Measurements from ENCODE around the gene TOGARAM1.
A peak's percentile ranks its signal among the peaks of the same experiment; 100 is the strongest.

Gene TOGARAM1

DNA sequence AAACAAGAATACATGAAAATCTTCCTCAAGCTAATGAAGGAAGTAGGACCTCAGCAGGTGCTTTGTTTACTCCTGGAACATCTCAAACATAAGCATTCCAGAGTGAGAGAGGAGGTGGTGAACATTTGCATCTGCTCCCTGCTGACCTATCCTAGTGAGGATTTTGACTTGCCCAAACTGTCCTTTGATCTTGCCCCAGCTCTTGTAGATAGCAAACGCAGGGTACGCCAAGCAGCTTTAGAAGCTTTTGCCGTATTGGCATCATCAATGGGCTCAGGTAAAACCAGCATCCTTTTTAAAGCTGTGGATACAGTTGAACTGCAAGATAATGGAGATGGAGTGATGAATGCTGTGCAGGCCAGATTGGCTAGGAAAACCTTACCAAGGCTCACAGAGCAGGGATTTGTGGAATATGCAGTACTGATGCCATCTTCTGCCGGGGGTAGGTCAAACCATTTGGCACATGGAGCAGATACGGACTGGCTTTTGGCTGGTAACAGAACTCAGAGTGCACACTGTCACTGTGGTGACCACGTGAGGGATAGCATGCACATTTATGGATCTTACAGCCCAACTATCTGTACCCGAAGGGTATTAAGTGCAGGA, 1.9 kb downstream of the TOGARAM1 start:
- DNase-seq = peak in 27 of 56 donors; percentile 2 to 37 (median 11)

DNA sequence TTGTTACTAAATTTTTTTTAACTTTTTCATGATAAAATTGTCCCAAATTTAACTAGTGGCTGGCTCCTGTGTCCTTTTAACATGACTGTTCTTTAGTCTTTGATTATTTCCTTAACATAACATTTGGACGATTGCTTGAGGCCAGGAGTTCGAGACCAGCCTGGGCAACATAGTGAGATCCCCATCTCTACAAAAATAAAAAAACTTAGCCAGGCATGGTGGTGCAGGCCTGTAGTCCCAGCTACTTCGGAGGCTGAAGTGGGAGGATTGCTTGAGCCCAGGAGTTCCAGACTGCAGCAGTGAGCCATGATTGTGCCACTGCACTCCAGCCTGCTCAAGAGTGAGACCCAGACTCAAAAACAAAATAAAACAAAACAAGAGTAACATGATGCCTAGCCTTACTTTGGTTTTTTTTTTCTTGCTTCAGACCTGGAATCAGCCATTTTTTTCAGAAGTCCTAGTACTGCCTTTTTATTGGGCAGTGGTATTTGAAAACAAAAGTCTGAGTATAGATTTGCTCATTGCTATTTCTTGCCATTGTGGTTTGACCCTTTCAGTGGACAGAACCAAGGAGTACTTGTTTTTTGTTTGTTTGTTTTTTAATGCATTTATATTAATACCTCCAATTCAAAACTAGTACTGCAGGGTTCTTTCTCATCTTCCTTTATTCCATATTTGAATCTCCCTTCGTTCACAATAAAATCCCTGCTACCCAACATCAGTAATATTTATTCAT, 4.8 kb downstream of the TOGARAM1 start:
- no peak for DNase-seq

DNA sequence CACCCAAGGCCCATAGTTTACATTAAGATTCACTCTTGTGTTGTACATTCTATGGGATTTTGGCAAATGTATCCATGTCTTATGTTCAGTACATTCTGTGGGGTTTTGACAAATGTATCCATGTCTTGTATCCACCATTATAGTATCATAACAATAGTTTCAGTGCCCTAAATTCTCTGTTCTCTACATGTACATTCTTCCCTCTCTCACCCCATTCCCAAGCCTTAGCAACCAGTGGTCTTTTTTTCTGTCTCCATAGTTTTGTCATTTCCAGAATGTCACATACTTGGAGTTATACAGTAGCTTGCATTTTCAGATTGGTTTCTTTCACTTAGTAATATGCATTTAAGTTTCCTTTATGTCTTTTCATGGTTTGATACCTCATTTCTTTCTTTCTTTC, 6.7 kb downstream of the TOGARAM1 start:
- DNase-seq = no peak

DNA sequence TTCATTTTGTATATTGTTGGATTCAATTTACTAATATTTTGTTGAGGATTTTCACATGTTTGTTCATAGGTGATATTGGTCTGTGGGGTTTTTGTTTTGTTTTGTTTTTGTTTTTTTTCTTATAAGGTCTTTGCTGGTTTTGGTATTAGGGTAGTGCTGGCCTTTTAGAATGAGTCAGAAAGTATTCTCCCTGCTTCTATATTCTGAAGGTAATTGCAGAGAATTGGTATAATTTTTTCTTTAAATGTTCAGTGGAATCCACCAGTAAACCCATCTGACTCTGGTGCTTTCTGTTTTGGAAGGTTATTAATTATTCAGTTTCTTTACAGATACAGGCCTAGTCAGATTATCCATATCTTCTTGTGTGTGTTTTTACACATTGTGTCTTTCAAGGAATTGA, 8.9 kb downstream of the TOGARAM1 start:
- DNase-seq = no peak

DNA sequence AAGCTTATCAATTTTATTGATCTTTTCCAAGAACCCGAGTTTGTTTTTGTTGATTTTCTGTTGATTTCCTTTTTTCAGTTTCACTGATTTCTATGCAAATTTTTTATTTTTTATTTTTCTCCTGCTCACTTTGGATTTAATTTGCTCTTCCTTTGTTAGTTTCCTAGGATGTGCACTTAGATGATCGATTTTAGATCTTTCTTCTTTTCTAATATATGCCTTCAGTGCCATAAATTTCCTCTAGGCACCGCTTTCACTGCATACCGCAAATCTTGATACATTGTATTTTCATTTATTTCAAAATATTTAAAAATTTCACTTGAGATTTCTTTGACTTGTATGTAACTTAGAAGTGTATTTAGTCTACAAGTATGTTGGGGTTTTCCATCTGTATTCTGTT, 9.5 kb downstream of the TOGARAM1 start:
- no peak for DNase-seq

DNA sequence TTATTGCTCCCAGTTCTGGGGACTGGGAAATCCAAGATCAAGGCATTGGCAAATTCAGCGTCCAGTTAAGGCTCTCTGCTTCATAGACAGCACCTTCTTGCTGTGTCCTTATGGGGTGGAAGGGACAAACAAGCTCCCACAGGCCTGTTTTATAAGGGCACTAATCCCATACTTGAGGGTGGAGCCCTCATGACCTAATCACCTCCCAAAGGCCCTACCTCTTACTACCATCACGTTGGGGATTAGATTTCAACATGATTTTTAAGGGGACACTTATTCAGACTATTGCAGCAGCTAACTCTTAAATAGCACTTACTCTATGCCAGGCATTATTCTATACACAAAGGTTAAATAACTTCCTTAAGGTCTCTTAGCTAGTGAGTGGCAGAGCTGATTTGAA, 17.3 kb downstream of the TOGARAM1 start:
- DNase-seq = no peak

DNA sequence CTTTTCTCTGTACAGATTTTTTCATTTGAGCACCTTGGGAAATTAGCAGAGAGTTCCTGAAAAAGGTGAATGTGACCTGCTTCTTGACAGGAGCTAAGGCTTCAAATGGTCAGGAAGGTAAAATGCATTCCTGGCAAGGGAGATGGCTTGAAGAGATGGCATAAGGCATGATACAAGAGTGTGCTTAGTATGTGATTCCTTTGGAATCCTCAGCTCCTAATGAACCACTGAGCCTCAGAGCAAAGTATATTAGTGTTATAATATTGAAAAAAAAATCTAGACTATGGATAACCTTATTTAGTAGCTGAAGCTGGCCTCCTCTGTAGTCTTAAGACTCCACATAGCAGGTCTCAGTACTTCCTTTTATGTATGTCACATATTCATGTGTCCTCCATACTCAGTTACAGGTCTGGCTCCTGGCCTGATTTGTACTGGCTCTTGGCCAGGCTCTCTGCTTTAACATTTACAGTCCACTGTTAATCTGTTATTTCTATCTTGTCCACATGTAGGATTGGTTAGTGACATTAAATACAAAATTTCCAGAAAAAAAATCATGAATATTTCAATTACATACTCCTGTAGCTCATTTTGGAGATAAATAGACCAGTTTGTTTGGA, 17.9 kb downstream of the TOGARAM1 start:
- no peak for DNase-seq

DNA sequence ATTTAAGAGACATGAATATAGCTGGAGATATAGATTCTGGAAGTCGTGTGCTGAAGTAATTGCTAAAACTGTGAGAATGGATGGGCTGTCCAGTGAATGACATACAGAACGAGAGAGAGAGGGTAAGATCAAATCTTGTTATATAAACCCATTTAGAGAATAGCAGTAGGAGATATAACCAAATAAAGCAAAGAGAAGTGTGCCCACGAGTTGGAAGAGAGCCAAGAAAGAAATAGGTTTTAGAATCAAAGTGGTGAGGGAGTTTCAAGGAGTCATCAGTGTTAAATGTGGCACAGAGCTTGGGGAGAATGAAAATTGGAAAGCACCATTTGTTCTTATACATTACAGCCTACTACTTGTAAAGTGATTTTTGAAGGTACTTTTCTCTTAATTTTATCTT, 19.2 kb downstream of the TOGARAM1 start:
- DNase-seq = no peak

DNA sequence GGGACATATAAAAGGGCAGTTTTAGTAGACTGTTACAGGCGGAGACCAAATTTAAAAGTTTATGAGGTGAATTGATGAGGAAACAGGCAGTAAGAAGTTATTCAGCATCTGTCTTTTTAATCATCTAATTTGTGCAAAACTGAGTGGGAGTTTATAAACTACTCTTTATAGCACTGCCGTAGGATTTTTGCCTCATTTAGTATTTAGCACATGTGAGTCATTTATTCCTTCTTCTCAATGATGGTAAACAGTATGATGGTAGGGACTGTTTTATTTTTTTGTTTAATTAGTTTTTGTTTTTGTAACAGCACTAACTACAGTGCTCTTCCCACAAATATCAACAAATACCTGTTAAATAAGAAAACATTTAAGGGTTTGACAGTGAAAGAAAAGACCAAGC, 20.6 kb downstream of the TOGARAM1 start:
- DNase-seq = no peak

DNA sequence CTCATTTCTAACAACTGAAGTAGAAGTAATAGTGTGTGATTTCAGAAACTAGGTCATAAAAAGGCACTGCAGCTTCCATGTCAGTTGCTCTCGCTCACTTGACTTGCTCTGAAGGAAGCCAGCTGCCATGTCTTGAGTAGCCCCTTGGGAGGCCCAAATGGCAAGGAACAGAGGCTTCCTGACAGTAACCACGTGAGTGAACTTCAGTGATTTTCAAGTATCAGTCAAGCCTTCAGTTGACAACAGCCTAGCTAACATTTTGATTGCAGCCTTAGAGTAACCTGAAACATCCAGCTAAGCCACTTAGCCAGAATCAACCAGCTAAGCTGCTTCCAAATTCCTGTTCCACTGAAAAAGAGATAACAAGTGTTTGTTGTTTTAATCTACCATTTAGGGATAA, 26.7 kb downstream of the TOGARAM1 start:
- no peak for DNase-seq

DNA sequence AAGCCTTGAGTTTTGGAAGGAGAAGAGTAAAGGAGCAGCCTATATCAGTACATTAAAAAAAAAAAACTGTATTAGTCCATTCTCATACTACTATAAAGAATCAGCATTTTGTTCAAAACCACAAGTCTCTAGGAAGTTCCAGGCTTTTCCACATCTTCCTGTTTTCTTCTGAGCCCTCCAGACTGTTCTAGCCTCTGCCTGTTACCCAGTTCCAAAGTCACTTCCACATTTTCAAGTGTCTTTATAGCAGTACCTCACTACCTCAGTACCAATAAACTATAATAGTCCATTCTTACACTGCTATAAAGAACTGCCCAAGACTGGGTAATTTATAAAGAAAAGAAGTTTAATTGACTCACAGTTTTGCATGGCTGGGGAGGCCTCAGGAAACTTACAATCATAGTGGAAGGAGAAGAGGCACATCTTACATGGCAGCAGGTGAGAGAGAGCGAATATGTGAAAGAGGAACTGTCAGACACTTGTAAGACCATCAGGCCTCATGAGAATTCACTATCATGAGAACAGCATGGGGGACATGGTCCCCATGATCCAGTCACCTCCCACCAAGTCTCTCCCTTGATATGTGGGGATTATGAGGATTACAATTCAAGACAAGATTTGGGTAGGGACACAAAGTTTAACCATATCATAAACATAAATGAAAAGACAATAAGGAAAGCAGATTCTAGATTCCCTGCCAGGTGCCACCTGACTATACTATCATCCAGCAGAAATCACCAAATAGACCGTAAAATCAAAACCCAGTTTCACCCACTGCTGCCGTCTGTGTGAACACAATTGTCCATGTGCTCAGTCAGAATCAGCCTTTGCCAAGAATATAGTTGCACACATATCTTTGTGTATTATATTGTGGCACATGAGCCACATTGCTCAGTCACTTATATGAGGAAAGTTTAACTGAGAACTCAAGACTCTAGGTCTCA, 27.8 kb downstream of the TOGARAM1 start:
- DNase-seq = no peak

DNA sequence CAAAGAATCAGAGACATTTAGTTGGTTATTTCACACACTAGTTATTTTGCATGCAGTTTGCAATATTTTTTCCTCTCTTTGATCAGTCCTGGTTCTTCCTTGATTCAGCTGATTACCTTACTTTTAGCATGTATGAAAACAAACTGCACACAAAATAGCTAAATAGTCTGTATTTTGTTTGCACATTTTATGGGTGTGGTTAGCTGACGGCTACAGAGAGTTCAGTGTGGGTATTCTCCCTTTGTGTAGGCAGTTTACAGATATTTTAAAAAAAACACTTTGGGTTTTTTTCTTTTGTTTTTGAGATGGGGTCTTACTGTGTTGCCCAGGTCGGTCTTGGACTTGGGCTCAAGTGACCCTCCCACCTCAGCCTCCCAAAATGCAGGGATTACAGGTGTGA, 28.5 kb downstream of the TOGARAM1 start:
- no peak for DNase-seq

DNA sequence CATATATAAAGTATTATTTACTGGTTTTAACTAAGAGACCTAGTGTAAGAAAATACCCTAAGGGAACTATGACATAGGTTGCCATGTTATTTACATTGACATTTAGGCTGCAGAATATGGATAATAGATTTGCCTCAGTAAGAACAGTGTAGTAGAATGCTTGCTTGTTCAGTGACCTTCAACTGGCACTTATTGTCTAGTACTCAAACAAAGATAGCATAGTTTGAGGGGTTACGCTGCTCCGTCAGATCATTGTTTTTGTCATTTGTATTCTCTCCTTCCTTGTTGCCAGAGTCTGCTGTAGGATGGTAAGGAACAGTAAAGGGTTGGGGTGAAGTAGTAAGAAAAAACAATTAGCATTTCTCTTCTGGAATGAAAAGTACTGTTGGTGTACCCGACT, 33.2 kb downstream of the TOGARAM1 start:
- peak in 11 of 56 donors; percentile 0 to 48 (median 15) for DNase-seq

DNA sequence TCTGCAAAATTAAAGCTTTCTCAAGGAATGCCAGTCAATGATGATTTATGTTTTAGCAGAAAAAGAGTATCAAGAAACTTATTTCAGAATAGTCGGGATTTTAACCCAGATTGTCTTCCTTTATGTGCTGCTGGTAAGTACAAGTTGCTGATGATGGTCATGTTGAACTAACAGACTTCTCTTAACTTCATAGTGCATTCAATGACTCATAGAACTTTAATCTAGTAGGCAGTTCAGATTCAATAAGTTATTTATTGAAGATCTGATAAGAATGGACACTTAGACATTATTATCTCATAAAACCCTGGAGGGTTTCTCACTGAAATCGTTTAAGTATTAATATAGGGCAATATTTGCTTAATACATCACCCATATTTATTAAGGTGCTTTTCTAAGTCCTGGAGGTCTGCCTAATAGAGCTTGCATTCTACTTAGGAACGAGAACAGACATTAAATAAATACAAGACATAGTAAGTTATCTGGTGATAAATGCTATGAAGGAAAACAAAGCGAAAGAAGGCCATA, 33.8 kb downstream of the TOGARAM1 start:
- DNase-seq = no peak

DNA sequence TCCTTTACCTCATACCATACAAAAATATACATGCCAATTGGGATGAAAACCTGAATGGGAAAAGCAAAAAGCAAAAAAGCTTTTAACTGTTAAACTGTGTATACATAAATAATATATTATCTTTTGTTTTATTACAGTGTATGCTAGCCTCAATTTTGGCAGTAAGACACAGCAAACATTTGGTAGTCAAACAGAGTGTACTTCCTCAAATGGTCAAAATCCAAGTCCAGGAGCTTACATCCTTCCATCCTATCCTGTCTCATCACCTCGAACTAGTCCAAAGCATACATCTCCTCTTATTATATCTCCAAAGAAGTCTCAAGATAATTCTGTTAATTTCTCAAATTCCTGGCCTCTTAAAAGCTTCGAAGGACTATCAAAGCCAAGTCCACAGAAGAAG, 41.9 kb downstream of the TOGARAM1 start:
- DNase-seq = no peak

DNA sequence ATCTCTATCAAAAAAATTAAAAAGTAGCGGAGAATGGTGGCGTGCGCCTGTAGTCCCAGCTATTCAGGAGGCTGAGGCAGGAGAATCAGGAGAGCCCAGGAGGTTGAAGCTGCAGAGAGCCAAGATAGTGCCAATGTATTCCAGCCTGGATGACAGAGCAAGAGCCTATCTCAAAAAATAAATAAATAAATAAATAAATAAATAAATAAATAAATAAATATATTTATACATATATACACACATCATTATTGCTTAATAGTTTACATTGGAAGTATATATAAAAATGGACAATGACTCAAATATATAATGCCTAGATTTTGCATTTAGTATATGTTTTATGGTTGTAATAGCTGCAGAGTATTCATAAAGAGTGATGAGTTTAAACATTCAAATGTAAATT, 53.1 kb downstream of the TOGARAM1 start:
- DNase-seq = no peak

DNA sequence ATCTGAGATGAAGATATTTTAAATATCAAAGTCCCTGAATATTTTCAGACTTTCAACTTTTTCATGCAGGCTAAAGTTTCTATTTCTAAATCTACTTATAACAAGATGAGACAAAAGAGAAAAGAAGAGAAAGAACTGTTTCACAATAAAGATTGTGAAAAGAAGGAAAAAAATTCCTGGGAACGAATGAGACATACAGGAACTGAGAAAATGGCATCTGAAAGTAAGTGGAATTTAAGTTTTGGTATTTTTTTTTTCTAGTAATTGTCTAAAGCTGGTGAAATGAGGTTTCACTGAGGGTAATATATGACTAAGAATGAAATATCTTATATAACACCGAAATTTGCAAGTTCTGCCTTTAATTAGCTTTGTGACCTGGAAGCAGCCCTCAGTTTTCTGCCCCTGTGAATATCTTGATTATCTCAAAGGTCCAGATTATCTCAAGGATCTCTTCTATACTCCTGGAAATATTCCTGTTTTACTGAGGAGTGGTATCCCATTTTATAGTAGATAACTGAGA, 66.2 kb downstream of the TOGARAM1 start:
- no peak for DNase-seq

DNA sequence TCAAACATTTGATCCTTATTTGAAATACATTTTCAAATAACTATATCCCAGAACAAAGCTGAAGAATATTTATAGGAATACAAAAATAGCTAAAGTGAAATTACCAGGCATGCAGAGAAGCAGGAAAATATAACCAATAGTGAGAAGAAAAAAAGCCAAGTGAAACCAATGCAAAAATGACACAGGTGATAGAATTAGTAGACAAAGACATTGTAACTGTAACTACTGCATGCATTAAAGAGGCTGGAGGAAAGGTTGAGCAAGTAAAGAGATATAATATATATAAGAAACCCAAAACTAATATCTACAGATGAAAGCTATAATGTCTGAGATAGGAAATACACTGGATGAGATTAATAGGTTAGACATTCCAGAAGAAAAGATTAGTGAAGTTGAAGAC, 72.7 kb downstream of the TOGARAM1 start:
- no peak for DNase-seq

DNA sequence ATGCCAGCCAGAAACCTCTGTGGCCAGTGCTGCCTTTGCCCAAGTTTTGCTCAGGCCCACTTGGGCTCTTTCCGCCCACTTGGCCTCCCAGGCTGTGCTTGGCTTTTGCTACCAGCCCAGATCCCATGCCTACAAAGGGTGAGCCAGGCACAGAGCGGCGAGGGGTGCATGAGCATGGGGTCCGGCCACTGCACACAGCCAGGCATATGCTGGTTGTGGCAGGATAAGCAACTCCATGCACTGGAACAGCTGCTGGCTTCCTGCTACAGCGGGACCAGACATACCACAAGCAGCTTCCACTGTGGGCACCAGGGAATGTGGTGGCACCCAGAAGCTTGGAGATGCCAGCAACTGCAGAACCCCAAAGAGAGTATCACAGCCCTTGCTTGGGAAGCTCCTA, 76.3 kb downstream of the TOGARAM1 start:
- no peak for DNase-seq

DNA sequence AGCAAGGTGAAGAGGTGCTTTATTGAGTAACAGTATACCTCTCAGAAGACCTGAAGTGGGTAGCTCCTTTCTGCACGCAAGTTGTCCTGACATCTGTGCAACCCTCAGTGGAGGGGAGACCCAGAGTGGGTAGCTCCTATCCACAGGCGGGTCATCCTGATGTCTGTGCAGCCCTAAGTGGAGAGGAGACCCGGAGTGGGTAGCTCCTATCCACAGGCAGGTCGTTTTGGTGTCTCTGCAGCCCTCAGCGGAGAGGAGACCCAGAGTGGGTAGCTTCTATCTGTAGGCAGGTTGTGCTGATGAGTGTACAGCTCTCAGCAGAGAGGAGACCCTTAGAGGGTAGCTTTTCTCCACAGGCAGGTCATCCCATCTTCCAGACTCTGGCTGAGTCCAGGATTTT, 76.9 kb downstream of the TOGARAM1 start:
- no peak for DNase-seq

DNA sequence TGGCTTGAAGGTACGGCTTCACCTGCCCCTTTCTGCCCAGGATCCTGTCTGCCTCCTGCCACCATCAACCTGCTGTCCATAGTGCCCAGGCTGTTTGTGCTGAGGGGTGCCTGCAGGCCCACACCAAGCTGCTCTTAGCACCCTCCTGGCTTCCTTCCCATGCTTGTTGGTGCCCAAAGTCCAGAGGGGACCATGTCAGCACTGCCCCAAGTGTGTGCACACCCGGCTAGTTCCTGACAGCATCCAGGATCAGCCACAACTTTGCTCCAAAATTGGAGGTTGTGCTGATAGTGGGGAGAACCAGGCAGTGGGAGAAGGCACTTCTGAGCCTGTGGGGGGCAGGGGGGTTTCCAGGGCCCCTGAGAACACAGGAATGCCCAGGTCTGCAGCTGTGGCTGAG, 77.4 kb downstream of the TOGARAM1 start:
- DNase-seq = no peak

Measured in amygdala (tissue), 56 donors.